OCI-M2 (cell line): ENCODE results near the gene NFAM1.

Experiments used
- DNase-seq: peaks from one replicate; lab custom pipeline; 2025; ENCODE audit not compliant: unreplicated experiment; lab: John Stamatoyannopoulos, UW

Gene NFAM1

GRCh38 chr22:42336527-42337227, 95.5 kb downstream of the NFAM1 start:
- no peak for DNase-seq

- DNase-seq: no peak
These were observed 96.3 kb downstream of the NFAM1 start for GRCh38 chr22:42335839-42336378.

- DNase-seq: no peak
These were observed 97.2 kb downstream of the NFAM1 start for GRCh38 chr22:42334875-42335512.

- no peak for DNase-seq
These were observed 98.7 kb downstream of the NFAM1 start for GRCh38 chr22:42333544-42333943.

GRCh38 chr22:42332089-42332488, 100.1 kb downstream of the NFAM1 start:
- no peak for DNase-seq

- DNase-seq: no peak
These were observed 101.2 kb downstream of the NFAM1 start for GRCh38 chr22:42331014-42331413.
